Thyroid gland (tissue), 4 donors: ENCODE measurements around the gene ZNF407. TPM values are rescaled to one million over a fixed set of nuclear protein-coding genes. Genes with fewer than 3 reads are reported as not detected.

Experiments
- DNase-seq, 2 donors: peaks; one replicate each; pipeline ENCODE4 v3.0.0-alpha.2; 2019
- H3K27ac ChIP-seq, 3 donors: fragments of 200-600 bp; sonication (generic); 1 replicate in 2 of 3; 2 replicates in 1 of 3; pipeline ENCODE4 v1.5.1; 2016 to 2019; ENCODE audit warnings: mild to moderate bottlenecking in 1 of 3, moderate library complexity in 1 of 3
- H3K27me3 ChIP-seq: fragments of 200-600 bp; sonication (generic); one replicate; pipeline ENCODE4 v1.5.1; 2019
- H3K36me3 ChIP-seq, 2 donors: fragments of 200-600 bp; sonication (generic); one replicate each; pipeline ENCODE4 v1.5.1; 2016 to 2019
- H3K4me1 ChIP-seq, 2 donors: fragments of 200-600 bp; sonication (generic); one replicate each; pipeline ENCODE4 v1.5.1; 2017 to 2019
- H3K4me3 ChIP-seq, 3 donors: fragments of 200-600 bp; sonication (generic); replicated peaks in 1 of 3; 1 replicate in 2 of 3; 2 replicates in 1 of 3; pipeline ENCODE4 v1.5.1; 2016; ENCODE audit warnings: mild to moderate bottlenecking in 1 of 3
- H3K9me3 ChIP-seq: fragments of 200-600 bp; sonication (generic); one replicate; pipeline ENCODE4 v1.5.1; 2017
- CTCF ChIP-seq, 6 experiments: fragments of 200-600 bp in 3 of 6; fragments of 450-650 bp in 3 of 6; sonication (generic) in 3 of 6; IDR thresholded peaks; one replicate each; pipeline ENCODE4 v1.5.1; 2016 to 2019; ENCODE audit warnings: antibody characterized with exemption in 6 of 6, mild to moderate bottlenecking in 2 of 6, inconsistent platforms in 1 of 6, moderate library complexity in 1 of 6
- POLR2A ChIP-seq, 2 donors: fragments of 450-650 bp; IDR thresholded peaks; one replicate each; pipeline ENCODE4 v1.6.1; 2017; ENCODE audit warnings: antibody characterized with exemption in 2 of 2, mild to moderate bottlenecking in 2 of 2, moderate library complexity in 1 of 2
- WGBS, 2 donors: methylation state at CpG; one replicate each; pipeline ENCODE4 v1.1.5; 2017; 5-methylcytosine and 5-hydroxymethylcytosine counted together
- intact Hi-C: fragments of 100-400 bp; cut with DNase I; formaldehyde crosslinking; loops from one replicate; pipeline ENCODE4 v1.15.1; 2023
- total RNA-seq, 4 donors: library from RNA; depleted of rRNA; stranded (reverse); fragments of >200 nt; gene quantifications; one replicate each; pipeline ENCODE4 v1.2.3, GENCODE V29; 2016

The ZNF407 gene
- total RNA-seq, 4 donors from 2014 or later = 20.2 to 40.0 (median 26.4) TPM

GRCh38 chr18:74574916-74575315 lies 22.8 kb upstream of the ZNF407 start:
- TF ChIP-seq CTCF (IDR thresholded peaks at IDR 0.05) = no peak
- no peak for TF ChIP-seq POLR2A (IDR thresholded peaks at IDR 0.05)
- 77 to 85% methylated on average over 2 of the region's 2 CpGs for WGBS, 2 donors
- no peak overlapping the region for H3K4me3 ChIP-seq
- H3K9me3 ChIP-seq = no peaks in the 10 kb centered on the region
- intact Hi-C loops = no loop called here
- no peaks in the 10 kb centered on the region for H3K4me1 ChIP-seq
- no peaks in the 10 kb centered on the region for H3K27me3 ChIP-seq
- no peak for DNase-seq
- no peaks in the 10 kb centered on the region for H3K36me3 ChIP-seq
- H3K27ac ChIP-seq = no peak overlapping the region

DNA sequence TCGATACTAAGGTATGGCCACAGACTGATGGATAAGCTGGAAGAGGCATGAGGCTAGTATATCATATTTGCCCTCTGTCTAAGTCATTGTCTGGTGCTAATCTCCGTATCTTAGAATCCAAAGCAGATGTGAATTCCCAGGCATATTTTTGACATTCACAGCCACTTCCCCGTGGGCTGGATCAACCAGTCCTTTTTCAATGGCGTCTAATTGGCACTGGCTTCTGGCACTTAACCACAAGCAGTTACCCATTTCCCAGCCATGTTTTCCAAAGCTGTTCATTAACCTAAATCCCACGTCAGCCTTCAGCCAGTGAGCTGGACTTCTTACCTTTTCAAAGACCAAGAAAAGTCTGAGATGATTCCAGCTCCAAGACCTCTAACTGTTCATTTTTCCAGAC lies 20.7 kb upstream of the ZNF407 start:
- WGBS, 2 donors = 70 to 73% methylated on average over 5 of the region's 5 CpGs
- TF ChIP-seq CTCF (IDR thresholded peaks at IDR 0.05) (no peak), POLR2A (IDR thresholded peaks at IDR 0.05) (no peak)
- DNase-seq = no peak
- intact Hi-C loops = no loop called here
- Histone ChIP-seq H3K9me3 (no peaks in the 10 kb centered on the region), H3K27ac (no peak overlapping the region), H3K36me3 (no peaks in the 10 kb centered on the region), H3K4me3 (no peak overlapping the region), H3K27me3 (no peaks in the 10 kb centered on the region), H3K4me1 (no peaks in the 10 kb centered on the region)

DNA sequence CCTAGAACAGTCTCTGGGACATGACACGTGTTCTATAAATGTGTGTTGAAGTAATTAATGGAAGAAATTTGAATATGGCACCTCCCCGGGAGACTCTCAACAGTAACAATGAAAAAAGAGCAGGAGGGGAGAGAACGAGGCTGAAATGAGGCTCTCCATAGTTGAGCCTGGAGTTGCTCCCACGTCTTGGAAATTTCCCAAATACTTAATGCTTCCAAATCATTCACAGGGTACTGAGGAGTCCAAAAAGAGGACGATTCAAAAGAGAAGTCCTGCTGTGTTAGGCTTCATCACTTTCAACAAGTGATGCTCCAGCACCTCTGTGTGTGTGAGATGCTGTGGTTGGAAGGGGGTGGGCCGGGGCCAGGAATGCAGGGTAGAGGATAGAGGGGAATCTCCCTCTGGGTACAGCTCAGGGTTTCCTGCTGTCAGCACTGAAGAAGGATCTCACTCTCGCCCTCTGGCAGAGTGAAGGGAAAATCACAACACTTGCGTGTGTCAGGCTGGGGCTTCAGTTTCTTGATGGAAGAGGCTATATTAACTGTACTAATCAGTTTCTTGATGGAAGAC lies 18.1 kb upstream of the ZNF407 start:
- H3K4me1 ChIP-seq = no peaks in the 10 kb centered on the region
- H3K36me3 ChIP-seq = no peaks in the 10 kb centered on the region
- no peak for DNase-seq
- no peak overlapping the region for H3K4me3 ChIP-seq
- WGBS, 2 donors = 28 to 41% methylated on average over 8 of the region's 8 CpGs
- no peaks in the 10 kb centered on the region for H3K27me3 ChIP-seq
- no peak for TF ChIP-seq CTCF (IDR thresholded peaks at IDR 0.05)
- H3K27ac ChIP-seq = no peak overlapping the region
- intact Hi-C loops = no loop called here
- no peaks in the 10 kb centered on the region for H3K9me3 ChIP-seq

- Histone ChIP-seq H3K4me3 (no peak overlapping the region), H3K9me3 (no peaks in the 10 kb centered on the region), H3K36me3 (no peaks in the 10 kb centered on the region), H3K4me1 (no peaks in the 10 kb centered on the region), H3K27ac (no peak overlapping the region), H3K27me3 (no peaks in the 10 kb centered on the region)
- intact Hi-C loops = no loop called here
- no peak for DNase-seq
- TF ChIP-seq POLR2A (IDR thresholded peaks at IDR 0.05) (no peak), CTCF (IDR thresholded peaks at IDR 0.05) (no peak)
- WGBS, 2 donors = 77 to 84% methylated on average over 6 of the region's 6 CpGs
Observed at GRCh38 chr18:74582642-74583041, 15.0 kb upstream of the ZNF407 start.

- DNase-seq = no peak
- intact Hi-C loops = no loop called here
- WGBS, 2 donors = 75 to 82% methylated on average over 8 of the region's 8 CpGs
- Histone ChIP-seq H3K27me3 (no peaks in the 10 kb centered on the region), H3K4me3 (no peak overlapping the region), H3K4me1 (no peaks in the 10 kb centered on the region), H3K27ac (no peak overlapping the region), H3K36me3 (no peaks in the 10 kb centered on the region), H3K9me3 (no peaks in the 10 kb centered on the region)
- no peak for TF ChIP-seq CTCF (IDR thresholded peaks at IDR 0.05)
- no peak for TF ChIP-seq POLR2A (IDR thresholded peaks at IDR 0.05)
Observed at GRCh38 chr18:74587441-74587840, 10.2 kb upstream of the ZNF407 start.
